ENCODE data around the gene COLEC11.

COLEC11 gene

GRCh38 chr2:3620834-3621233, 25.9 kb downstream of the COLEC11 start:
- no peak for TF ChIP-seq CTCF (IDR thresholded peaks at IDR 0.05)
- H3K27ac ChIP-seq, result no peak overlapping the region

GRCh38 chr2:3622967-3623366, 28.1 kb downstream of the COLEC11 start:
- no peak overlapping the region for H3K4me3 ChIP-seq
- no peak overlapping the region for H3K27ac ChIP-seq
- DNase-seq (ENCODE audit: low spot score), result no peak
- no peak for TF ChIP-seq CTCF (IDR thresholded peaks at IDR 0.05)

More at GRCh38 chr2:3620834-3621233, 25.9 kb downstream of the COLEC11 start:
- DNase-seq (ENCODE audit: low spot score), result no peak
- H3K4me3 ChIP-seq, result no peak overlapping the region

GRCh38 chr2:3624059-3624794, 29.3 kb downstream of the COLEC11 start:
- no peak overlapping the region for H3K27ac ChIP-seq
- DNase-seq (ENCODE audit: low spot score), result peak; percentile 57
- no peak overlapping the region for H3K4me3 ChIP-seq
- TF ChIP-seq CTCF (IDR thresholded peaks at IDR 0.05), result no peak

- no peak for TF ChIP-seq CTCF (IDR thresholded peaks at IDR 0.05)
- peak; percentile 46 for DNase-seq (ENCODE audit: low spot score)
- Histone ChIP-seq H3K27ac (no peak overlapping the region), H3K4me3 (no peak overlapping the region)
Measured at GRCh38 chr2:3625186-3625585, 30.3 kb downstream of the COLEC11 start.

GRCh38 chr2:3626118-3626811, 31.4 kb downstream of the COLEC11 start:
- no peak for TF ChIP-seq CTCF (IDR thresholded peaks at IDR 0.05)
- DNase-seq (ENCODE audit: low spot score), result peak; percentile 69
- no peak overlapping the region for H3K4me3 ChIP-seq
- H3K27ac ChIP-seq, result peak overlapping the region in 1 of 2 donors; percentile 60

GRCh38 chr2:3626812-3627499, 32.0 kb downstream of the COLEC11 start:
- Histone ChIP-seq H3K27ac (peak overlapping the region in 1 of 2 donors; percentile 21), H3K4me3 (no peak overlapping the region)
- no peak for TF ChIP-seq CTCF (IDR thresholded peaks at IDR 0.05)
- DNase-seq (ENCODE audit: low spot score), result peak; percentile 41
